ENCODE results near the gene DGLUCY. TPM values are rescaled to one million over a fixed set of nuclear protein-coding genes. Genes with fewer than 3 reads are reported as not detected.

Gene DGLUCY
- total and polyA plus RNA-seq, 2 donors (not counting 1 experiment from before 2014, with no cell fraction given) = 91.5 to 103 TPM

DNA sequence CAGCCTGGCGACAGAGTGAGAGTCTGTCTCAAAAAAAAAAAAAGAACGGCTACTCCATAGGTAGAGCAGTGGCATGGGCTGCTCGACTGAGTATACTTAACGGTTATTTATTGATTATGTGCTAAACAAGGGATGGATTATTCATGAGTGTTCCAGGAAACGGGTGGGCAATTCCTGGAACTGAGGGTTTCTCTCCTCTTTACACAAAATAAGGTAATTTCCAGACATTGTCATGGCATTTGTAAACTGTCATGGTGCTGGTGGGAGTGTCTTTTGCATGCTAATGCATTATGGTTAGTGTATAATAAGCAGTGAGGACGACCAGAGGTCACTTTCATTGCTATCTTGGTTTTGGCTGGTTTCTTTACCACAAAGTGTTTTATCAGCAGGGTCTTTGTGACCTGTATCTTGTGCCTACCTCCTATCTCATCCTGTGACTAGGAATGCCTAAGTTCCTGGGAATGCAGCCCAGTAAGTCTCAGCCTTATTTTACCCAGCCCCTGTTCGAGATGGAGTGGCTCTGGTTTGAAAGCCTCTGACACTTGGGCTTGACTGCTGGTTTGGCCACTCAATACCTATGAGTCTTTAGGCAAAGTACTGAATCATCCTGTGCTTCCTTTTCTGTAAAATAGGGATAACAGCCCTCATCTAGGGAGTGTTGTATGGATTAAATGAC lies 3.2 kb downstream of the DGLUCY start:
- Histone ChIP-seq H2AFZ (ENCODE audit: insufficient read depth, low read depth, low read length, poor library complexity, severe bottlenecking) (no peak overlapping the region), H3K4me2 (replicated peaks; ENCODE audit: low read depth, low read length, poor library complexity, severe bottlenecking) (no peak overlapping the region), H3K36me3 (replicated peaks in 1 of 2; ENCODE audit: control extremely low read depth in 1 of 2, control insufficient read depth in 1 of 2, extremely low read depth in 1 of 2, insufficient read depth in 2 of 2, low read length in 1 of 2) (peaks cover 3 to 32% of the 10 kb centered on the region in 2 experiments), H4K20me1 (ENCODE audit: control insufficient read depth, insufficient read depth, low read length, poor library complexity, severe bottlenecking) (peaks cover 4% of the 10 kb centered on the region), H3K27me3 (replicated peaks in 1 of 4; ENCODE audit: control extremely low read depth in 1 of 4, control insufficient read depth in 3 of 4, insufficient read depth in 4 of 4, low read length in 3 of 4) (no peaks in the 10 kb centered on the region), H3K9me3 (ENCODE audit: control extremely low read depth in 1 of 3, control insufficient read depth in 2 of 3, insufficient read depth in 1 of 3, low read length in 2 of 3) (peaks cover 0 to 7% (median 0%) of the 10 kb centered on the region in 3 donors), H3K27ac (ENCODE audit: low read length in 2 of 2) (no peak overlapping the region), H3K9ac (ENCODE audit: low read length) (no peak overlapping the region), H3K4me1 (ENCODE audit: control insufficient read depth in 2 of 2, insufficient read depth in 2 of 2, low read length in 2 of 2) (peaks cover 28 to 47% of the 10 kb centered on the region in 2 donors), H3K79me2 (ENCODE audit: control insufficient read depth, insufficient read depth, low read length) (peaks cover 78% of the 10 kb centered on the region), H3K4me3 (ENCODE audit: control extremely low read depth in 1 of 5, extremely low read depth in 1 of 5, insufficient read depth in 1 of 5, low read depth in 2 of 5, low read length in 4 of 5) (no peak overlapping the region)
- no peak for TF ChIP-seq EZH2 (IDR thresholded peaks at IDR 0.05; ENCODE audit: borderline replicate concordance, insufficient read depth, low read depth, low read length, poor library complexity, severe bottlenecking)
- TF ChIP-seq, protein P1, sequence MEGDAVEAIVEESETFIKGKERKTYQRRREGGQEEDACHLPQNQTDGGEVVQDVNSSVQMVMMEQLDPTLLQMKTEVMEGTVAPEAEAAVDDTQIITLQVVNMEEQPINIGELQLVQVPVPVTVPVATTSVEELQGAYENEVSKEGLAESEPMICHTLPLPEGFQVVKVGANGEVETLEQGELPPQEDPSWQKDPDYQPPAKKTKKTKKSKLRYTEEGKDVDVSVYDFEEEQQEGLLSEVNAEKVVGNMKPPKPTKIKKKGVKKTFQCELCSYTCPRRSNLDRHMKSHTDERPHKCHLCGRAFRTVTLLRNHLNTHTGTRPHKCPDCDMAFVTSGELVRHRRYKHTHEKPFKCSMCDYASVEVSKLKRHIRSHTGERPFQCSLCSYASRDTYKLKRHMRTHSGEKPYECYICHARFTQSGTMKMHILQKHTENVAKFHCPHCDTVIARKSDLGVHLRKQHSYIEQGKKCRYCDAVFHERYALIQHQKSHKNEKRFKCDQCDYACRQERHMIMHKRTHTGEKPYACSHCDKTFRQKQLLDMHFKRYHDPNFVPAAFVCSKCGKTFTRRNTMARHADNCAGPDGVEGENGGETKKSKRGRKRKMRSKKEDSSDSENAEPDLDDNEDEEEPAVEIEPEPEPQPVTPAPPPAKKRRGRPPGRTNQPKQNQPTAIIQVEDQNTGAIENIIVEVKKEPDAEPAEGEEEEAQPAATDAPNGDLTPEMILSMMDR (IDR thresholded peaks at IDR 0.05) = no peak
- H3K9me3 Mint-ChIP-seq (ENCODE audit: insufficient read depth) = no peaks in the 10 kb centered on the region
- 90% methylated on average over 2 of the region's 7 CpGs for WGBS (ENCODE audit: insufficient coverage)
- peak overlapping the region; percentile 55 for H3K4me3 Mint-ChIP-seq
- ChIA-PET CTCF (interaction anchor here (1.0 kb wide), 1 partner anchor 56 kb away, joined by 3 read pairs; the partner anchor contains the start of gene RPS6KA5), POLR2A (interaction anchor here (0.6 to 0.7 kb wide), 2 partner anchors 23 to 265 kb away, joined by 3 read pairs; no protein-coding TSS in a partner anchor)
- intact Hi-C loops (cut with micrococcal nuclease) = loop anchor here (5.0 kb wide), 1 partner anchor 360 kb away; no protein-coding TSS in a partner anchor
- no peaks in the 10 kb centered on the region for H3K27me3 Mint-ChIP-seq
- peak overlapping the region; percentile 22 for H3K27ac Mint-ChIP-seq
- ATAC-seq (ENCODE audit: low read depth) (no peak), DNase-seq (no peak)
- H3K4me1 Mint-ChIP-seq = peaks cover 71% of the 10 kb centered on the region

DNA sequence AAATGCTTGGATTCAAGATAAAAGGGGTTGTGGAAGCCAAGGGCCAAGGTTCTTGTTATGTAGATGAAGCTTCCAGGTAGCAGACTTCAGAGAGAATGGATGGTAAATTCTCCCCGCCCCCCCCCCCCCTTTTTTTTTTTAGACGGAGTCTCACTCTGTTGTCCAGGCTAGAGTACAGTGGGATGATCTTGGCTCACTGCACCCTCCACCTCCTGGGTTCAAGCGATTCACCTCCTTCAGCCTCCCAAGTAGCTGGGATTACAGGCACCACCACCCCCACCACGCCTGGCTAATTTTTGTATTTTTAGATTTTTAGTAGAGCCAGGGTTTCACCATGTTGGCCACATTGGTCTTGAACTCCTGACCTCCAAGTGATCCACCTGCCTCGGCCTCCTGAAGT lies 4.1 kb downstream of the DGLUCY start:
- TF ChIP-seq, protein P1 (IDR thresholded peaks at IDR 0.05) = no peak
- TF ChIP-seq EZH2 (IDR thresholded peaks at IDR 0.05; ENCODE audit: borderline replicate concordance, insufficient read depth, low read depth, low read length, poor library complexity, severe bottlenecking) = no peak
- Histone ChIP-seq H3K9ac (ENCODE audit: low read length) (no peak overlapping the region), H4K20me1 (ENCODE audit: control insufficient read depth, insufficient read depth, low read length, poor library complexity, severe bottlenecking) (peaks cover 4% of the 10 kb centered on the region), H3K4me3 (ENCODE audit: control extremely low read depth in 1 of 5, extremely low read depth in 1 of 5, insufficient read depth in 1 of 5, low read depth in 2 of 5, low read length in 4 of 5) (no peak overlapping the region), H3K27ac (ENCODE audit: low read length in 2 of 2) (no peak overlapping the region), H2AFZ (ENCODE audit: insufficient read depth, low read depth, low read length, poor library complexity, severe bottlenecking) (no peak overlapping the region), H3K27me3 (replicated peaks in 1 of 4; ENCODE audit: control extremely low read depth in 1 of 4, control insufficient read depth in 3 of 4, insufficient read depth in 4 of 4, low read length in 3 of 4) (no peaks in the 10 kb centered on the region), H3K79me2 (ENCODE audit: control insufficient read depth, insufficient read depth, low read length) (peaks cover 81% of the 10 kb centered on the region), H3K9me3 (ENCODE audit: control extremely low read depth in 1 of 3, control insufficient read depth in 2 of 3, insufficient read depth in 1 of 3, low read length in 2 of 3) (peaks cover 0 to 7% (median 0%) of the 10 kb centered on the region in 3 donors), H3K4me2 (replicated peaks; ENCODE audit: low read depth, low read length, poor library complexity, severe bottlenecking) (no peak overlapping the region), H3K36me3 (replicated peaks in 1 of 2; ENCODE audit: control extremely low read depth in 1 of 2, control insufficient read depth in 1 of 2, extremely low read depth in 1 of 2, insufficient read depth in 2 of 2, low read length in 1 of 2) (peaks cover 3 to 35% of the 10 kb centered on the region in 2 experiments), H3K4me1 (ENCODE audit: control insufficient read depth in 2 of 2, insufficient read depth in 2 of 2, low read length in 2 of 2) (peaks cover 28 to 47% of the 10 kb centered on the region in 2 donors)
- intact Hi-C loops (cut with micrococcal nuclease) = loop anchor here (5.0 kb wide), 1 partner anchor 361 kb away; no protein-coding TSS in a partner anchor
- no peaks in the 10 kb centered on the region for H3K27me3 Mint-ChIP-seq
- no peak overlapping the region for H3K4me3 Mint-ChIP-seq
- DNase-seq = no peak
- peaks cover 72% of the 10 kb centered on the region for H3K4me1 Mint-ChIP-seq
- H3K27ac Mint-ChIP-seq = peak overlapping the region; percentile 10
- no peaks in the 10 kb centered on the region for H3K9me3 Mint-ChIP-seq (ENCODE audit: insufficient read depth)
- 100% methylated on average over 1 of the region's 5 CpGs for WGBS (ENCODE audit: insufficient coverage)
- ChIA-PET CTCF (interaction anchor here (1.0 kb wide), 1 partner anchor 11 kb away, joined by 3 read pairs; no protein-coding TSS in a partner anchor), POLR2A (interaction anchor here (0.6 kb wide), 1 partner anchor 23 kb away, joined by 3 read pairs; no protein-coding TSS in a partner anchor)
- ATAC-seq (ENCODE audit: low read depth) = no peak
